Memory B cell (primary cell): Measurements from ENCODE around the gene MRPL42.
"Not testable (repeated sequence)": the region's sequence is repeated elsewhere in the genome, so short reads cannot be mapped to it uniquely, and the experiment has no call there.

Experiments used
- ATAC-seq: fragments of 150-1000 bp; cut with Tn5 transposase; 2 replicates; pipeline ENCODE4 v1.10.0; 2021; ENCODE audit warnings: low read depth, mild to moderate bottlenecking, moderate library complexity
- DNase-seq, 2 donors: peaks; one replicate each; pipeline ENCODE4 v3.0.0; 2022; ENCODE audit warnings: low spot score in 2 of 2
- H3K27ac Mint-ChIP-seq: one replicate; pipeline ENCODE4 v1.8.0; 2022; ENCODE audit warnings: mild to moderate bottlenecking, moderate library complexity, mixed read lengths
- H3K27me3 Mint-ChIP-seq: one replicate; pipeline ENCODE4 v1.8.0; 2022; ENCODE audit warnings: mixed read lengths
- H3K36me3 Mint-ChIP-seq: one replicate; pipeline ENCODE4 v1.8.0; 2022; ENCODE audit warnings: mild to moderate bottlenecking, mixed read lengths
- H3K4me1 Mint-ChIP-seq: one replicate; pipeline ENCODE4 v1.8.0; 2022; ENCODE audit warnings: mixed read lengths
- H3K4me3 Mint-ChIP-seq: one replicate; pipeline ENCODE4 v1.8.0; 2022; ENCODE audit warnings: mild to moderate bottlenecking, moderate library complexity, mixed read lengths
- H3K9me3 Mint-ChIP-seq: one replicate; pipeline ENCODE4 v1.8.0; 2022; ENCODE audit warnings: mixed read lengths

Gene MRPL42

GRCh38 chr12:93498813-93499212 is 31.5 kb downstream of the MRPL42 start:
- not testable (repeated sequence) for H3K27me3 Mint-ChIP-seq, DNase-seq, ATAC-seq, H3K27ac Mint-ChIP-seq, H3K4me3 Mint-ChIP-seq, H3K9me3 Mint-ChIP-seq, H3K4me1 Mint-ChIP-seq
- peaks cover 14% of the 10 kb centered on the region for H3K36me3 Mint-ChIP-seq

- no peak overlapping the region for H3K27ac Mint-ChIP-seq
- H3K36me3 Mint-ChIP-seq = peaks cover 10% of the 10 kb centered on the region
- no peak for DNase-seq
- no peak overlapping the region for H3K4me3 Mint-ChIP-seq
- no peaks in the 10 kb centered on the region for H3K4me1 Mint-ChIP-seq
- no peaks in the 10 kb centered on the region for H3K27me3 Mint-ChIP-seq
- H3K9me3 Mint-ChIP-seq = no peaks in the 10 kb centered on the region
- ATAC-seq = no peak
Observed at GRCh38 chr12:93500201-93500600, 32.9 kb downstream of the MRPL42 start.

DNA sequence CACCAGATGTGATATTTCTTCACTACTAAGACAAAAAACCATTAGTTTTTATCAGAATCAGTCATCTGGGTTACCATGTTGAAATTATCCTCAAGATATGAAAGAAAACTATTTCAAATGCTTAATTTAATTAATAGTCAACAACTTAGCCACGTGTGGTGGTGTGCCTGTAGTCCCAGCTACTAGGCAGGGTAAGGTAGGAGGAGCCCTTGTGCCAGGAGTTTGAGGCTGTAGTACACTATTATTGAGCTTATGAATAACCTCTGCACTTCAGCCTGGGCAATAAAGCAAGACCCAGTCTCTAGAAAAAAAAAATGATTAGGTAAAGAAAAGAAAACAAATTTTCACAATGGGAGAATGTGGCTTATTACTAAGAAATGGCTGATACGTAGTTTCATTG is 33.4 kb downstream of the MRPL42 start:
- Mint-ChIP-seq H3K9me3 (no peaks in the 10 kb centered on the region), H3K27me3 (no peaks in the 10 kb centered on the region), H3K27ac (no peak overlapping the region), H3K4me3 (no peak overlapping the region), H3K4me1 (no peaks in the 10 kb centered on the region), H3K36me3 (peaks cover 13% of the 10 kb centered on the region)
- DNase-seq = no peak
- no peak for ATAC-seq

DNA sequence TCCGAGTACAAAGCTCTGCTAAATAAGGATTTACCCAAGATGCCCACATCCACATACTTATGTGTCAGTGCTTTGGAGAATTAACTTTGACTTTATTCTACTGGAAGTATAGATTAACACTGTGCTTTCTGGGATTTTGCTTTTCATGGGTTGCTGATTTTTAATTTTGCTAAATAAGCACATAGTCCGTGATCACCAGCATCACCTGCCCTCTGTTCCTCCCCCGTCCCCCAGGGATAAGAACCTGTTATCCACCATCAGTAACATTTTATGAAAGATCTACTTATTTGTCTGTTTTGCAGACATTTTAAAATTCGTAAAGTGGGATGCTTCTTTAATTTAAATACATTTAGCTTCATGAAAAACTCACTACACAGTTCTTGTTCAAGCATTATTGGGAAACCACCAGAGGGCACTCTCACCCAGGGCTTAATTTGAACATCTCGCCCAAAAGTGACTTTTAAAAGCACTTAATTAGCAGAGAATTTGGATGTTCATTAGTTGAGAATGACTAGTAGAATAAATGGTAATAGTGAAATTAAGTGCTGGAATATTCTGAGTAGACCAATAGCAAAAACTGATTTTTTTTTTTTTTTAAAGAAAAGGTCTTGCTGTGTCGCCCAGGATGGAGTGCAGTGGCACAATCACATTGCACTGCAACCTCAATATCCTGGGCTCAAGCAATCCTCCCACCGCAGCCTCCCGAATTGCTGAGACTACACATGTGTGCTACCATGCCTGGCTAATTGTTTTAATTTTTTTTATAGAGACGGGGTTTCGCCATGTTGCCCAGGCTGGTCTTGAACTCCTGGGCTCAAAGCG is 35.7 kb downstream of the MRPL42 start:
- peaks cover 7% of the 10 kb centered on the region for H3K36me3 Mint-ChIP-seq
- H3K4me1 Mint-ChIP-seq = peaks cover 3% of the 10 kb centered on the region
- DNase-seq (peak; percentile 57 to 63), ATAC-seq (no peak)
- H3K4me3 Mint-ChIP-seq = no peak overlapping the region
- H3K27me3 Mint-ChIP-seq = no peaks in the 10 kb centered on the region
- no peak overlapping the region for H3K27ac Mint-ChIP-seq
- no peaks in the 10 kb centered on the region for H3K9me3 Mint-ChIP-seq

GRCh38 chr12:93507165-93507564 is 39.9 kb downstream of the MRPL42 start:
- Mint-ChIP-seq H3K9me3 (no peaks in the 10 kb centered on the region), H3K27ac (no peak overlapping the region), H3K36me3 (peaks cover 11% of the 10 kb centered on the region), H3K4me1 (peaks cover 3% of the 10 kb centered on the region), H3K27me3 (no peaks in the 10 kb centered on the region), H3K4me3 (no peak overlapping the region)
- ATAC-seq (no peak), DNase-seq (no peak)

- Mint-ChIP-seq H3K36me3 (peaks cover 11% of the 10 kb centered on the region), H3K4me3 (no peak overlapping the region), H3K4me1 (peaks cover 3% of the 10 kb centered on the region), H3K27me3 (no peaks in the 10 kb centered on the region), H3K9me3 (no peaks in the 10 kb centered on the region), H3K27ac (no peak overlapping the region)
- no peak for DNase-seq
- no peak for ATAC-seq
Observed at GRCh38 chr12:93509506-93509905, 42.2 kb downstream of the MRPL42 start.

DNA sequence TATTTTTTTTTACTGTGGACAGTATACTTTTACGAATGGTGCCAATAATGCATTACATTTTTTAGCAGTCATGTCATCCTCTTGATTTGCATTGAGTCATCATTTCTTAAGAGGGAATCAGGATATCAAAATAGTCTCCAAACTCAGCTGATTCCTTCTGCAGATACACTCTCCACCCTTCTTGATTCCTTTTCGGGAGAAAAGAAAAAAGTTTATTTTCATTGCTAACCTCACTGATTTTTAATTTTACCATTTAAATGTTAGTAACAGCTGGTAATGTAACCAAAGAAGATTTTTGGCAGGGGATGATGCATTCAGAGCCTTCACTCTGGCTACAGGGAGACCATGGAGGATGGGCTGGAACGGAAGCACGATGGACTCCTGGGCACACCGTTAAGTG is 47.5 kb downstream of the MRPL42 start:
- Mint-ChIP-seq H3K27me3 (no peaks in the 10 kb centered on the region), H3K4me1 (no peaks in the 10 kb centered on the region), H3K36me3 (peaks cover 3% of the 10 kb centered on the region), H3K4me3 (no peak overlapping the region), H3K27ac (no peak overlapping the region), H3K9me3 (no peaks in the 10 kb centered on the region)
- DNase-seq (no peak), ATAC-seq (no peak)

- ATAC-seq = no peak
- no peaks in the 10 kb centered on the region for H3K9me3 Mint-ChIP-seq
Observed at GRCh38 chr12:93518725-93519124, 51.4 kb downstream of the MRPL42 start.

DNA sequence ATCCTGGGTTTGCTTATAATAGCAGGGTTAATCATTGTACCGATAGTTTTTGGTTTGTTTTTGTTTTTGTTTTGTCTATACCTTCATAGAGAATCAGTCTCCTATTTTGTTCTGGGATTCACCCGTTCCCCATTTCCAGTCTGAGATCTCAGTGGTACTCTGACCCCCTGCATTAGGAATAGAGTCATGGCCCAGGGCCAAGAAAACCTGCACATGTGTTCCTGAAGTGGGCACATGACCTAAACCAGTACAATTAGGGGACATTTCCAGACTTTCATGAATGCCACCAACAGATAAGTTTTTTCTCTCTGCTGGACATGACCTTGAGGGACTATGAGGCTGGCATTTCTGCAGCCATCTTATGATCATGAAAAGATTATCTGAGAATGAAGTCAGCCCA is 52.5 kb downstream of the MRPL42 start:
- no peaks in the 10 kb centered on the region for H3K4me1 Mint-ChIP-seq
- ATAC-seq (no peak), DNase-seq (no peak)
- H3K4me3 Mint-ChIP-seq = no peak overlapping the region
- H3K27me3 Mint-ChIP-seq = peaks cover 4% of the 10 kb centered on the region
- H3K9me3 Mint-ChIP-seq = no peaks in the 10 kb centered on the region
- H3K27ac Mint-ChIP-seq = no peak overlapping the region
- H3K36me3 Mint-ChIP-seq = no peaks in the 10 kb centered on the region

More at GRCh38 chr12:93518725-93519124, 51.4 kb downstream of the MRPL42 start:
- Mint-ChIP-seq H3K4me3 (no peak overlapping the region), H3K36me3 (no peaks in the 10 kb centered on the region), H3K4me1 (no peaks in the 10 kb centered on the region), H3K27me3 (no peaks in the 10 kb centered on the region), H3K27ac (no peak overlapping the region)
- DNase-seq = no peak

DNA sequence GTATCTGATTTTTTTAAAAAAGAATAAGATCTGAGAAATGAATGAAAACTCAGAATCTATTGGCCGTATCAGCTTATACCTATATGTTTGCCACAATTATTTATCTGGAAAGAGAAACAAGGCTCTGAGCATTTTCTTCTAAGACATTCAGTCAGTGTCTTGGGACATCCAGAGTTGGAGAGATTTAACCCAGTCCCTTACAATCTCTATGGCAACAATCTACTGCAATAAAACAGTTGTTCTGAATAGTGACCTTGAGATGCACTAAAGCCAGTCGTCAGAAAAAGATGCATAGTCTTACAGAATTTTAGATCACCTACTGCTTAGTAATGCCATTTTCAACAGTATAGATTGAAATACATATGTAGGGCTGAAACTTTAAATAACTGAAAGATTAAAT is 53.1 kb downstream of the MRPL42 start:
- no peaks in the 10 kb centered on the region for H3K4me1 Mint-ChIP-seq
- DNase-seq (no peak), ATAC-seq (no peak)
- H3K36me3 Mint-ChIP-seq = no peaks in the 10 kb centered on the region
- no peak overlapping the region for H3K4me3 Mint-ChIP-seq
- H3K27ac Mint-ChIP-seq = no peak overlapping the region
- H3K27me3 Mint-ChIP-seq = peaks cover 4% of the 10 kb centered on the region
- no peaks in the 10 kb centered on the region for H3K9me3 Mint-ChIP-seq

GRCh38 chr12:93521225-93522080 is 54.1 kb downstream of the MRPL42 start:
- DNase-seq = no peak

DNA sequence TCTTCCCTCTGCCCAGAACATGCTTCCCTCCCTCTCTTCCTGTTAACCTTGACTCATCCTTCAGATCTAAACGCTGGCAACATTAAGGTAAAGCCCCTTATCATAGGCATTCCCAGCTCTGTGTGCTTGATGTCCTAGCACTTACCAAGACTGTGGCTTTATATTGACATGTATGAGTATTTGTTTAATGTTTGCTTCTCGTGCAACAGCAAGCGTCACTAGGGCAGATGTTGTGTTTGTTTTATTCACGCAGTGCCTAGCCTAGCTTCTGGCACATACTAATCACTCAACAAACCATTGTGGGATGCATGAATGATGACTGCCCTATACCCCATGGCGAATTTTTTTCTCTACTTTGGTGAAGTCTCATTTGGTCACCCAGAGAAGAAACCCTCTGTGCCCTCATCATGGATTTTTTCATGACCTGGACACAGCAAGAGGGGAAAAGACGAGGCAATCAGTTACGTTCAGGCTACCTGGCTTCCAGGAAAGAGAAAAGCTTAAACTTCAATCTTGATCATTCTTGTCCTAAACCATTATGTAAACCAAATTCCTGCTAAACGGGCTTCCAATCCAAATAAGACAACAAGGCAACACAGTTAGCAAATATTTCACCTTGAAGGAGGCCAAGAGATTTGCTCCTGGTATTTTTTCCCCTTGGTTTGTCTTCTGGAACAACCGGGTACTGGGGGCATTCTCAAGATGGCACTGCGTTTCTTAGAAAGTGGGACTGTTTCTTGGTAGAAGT is 57.2 kb downstream of the MRPL42 start:
- ATAC-seq = no peak
- no peaks in the 10 kb centered on the region for H3K9me3 Mint-ChIP-seq

More at GRCh38 chr12:93521225-93522080, 54.1 kb downstream of the MRPL42 start:
- Mint-ChIP-seq H3K27me3 (peaks cover 4% of the 10 kb centered on the region), H3K9me3 (no peaks in the 10 kb centered on the region), H3K36me3 (no peaks in the 10 kb centered on the region), H3K4me3 (no peak overlapping the region), H3K4me1 (no peaks in the 10 kb centered on the region), H3K27ac (no peak overlapping the region)
- no peak for ATAC-seq

DNA sequence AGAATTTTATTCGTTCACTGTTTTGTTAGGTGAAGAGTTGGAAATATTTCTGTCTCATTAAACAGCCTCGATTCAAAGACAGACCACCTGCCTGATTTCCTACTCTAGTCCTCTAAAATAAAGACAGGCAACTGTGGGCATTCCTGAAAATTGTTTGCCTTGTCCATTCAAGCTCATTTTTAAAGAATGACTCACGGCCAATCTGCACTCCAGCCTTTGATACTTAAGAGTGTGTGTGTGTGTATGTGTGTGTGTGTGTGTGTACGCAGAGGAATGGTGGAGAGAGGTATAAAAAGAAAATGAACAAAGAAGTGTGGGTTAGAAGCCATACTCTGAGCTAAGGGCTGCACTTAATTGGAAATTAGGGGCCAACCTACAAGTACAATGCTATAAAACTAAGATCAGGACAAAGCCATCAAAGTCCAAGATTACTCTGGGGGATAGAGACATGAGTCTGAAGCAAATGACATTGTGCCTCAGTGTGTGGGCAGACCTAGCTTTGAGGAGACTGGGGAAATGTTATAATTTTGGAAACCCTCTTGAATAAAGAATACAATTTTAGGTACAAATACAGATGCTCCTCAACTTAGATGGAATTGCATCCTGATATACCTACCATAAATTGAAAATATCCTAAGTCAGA is 59.6 kb downstream of the MRPL42 start:
- H3K4me1 Mint-ChIP-seq = peaks cover 2% of the 10 kb centered on the region
- H3K27ac Mint-ChIP-seq = no peak overlapping the region
- H3K36me3 Mint-ChIP-seq = peaks cover 2% of the 10 kb centered on the region
- DNase-seq = no peak
- H3K4me3 Mint-ChIP-seq = no peak overlapping the region
- ATAC-seq = no peak
- H3K27me3 Mint-ChIP-seq = peaks cover 8% of the 10 kb centered on the region
- no peaks in the 10 kb centered on the region for H3K9me3 Mint-ChIP-seq

More for the DNA sequence above, 57.2 kb downstream of the MRPL42 start:
- Mint-ChIP-seq H3K27ac (no peak overlapping the region), H3K4me1 (no peaks in the 10 kb centered on the region), H3K27me3 (peaks cover 8% of the 10 kb centered on the region), H3K36me3 (peaks cover under 1% of the 10 kb centered on the region), H3K4me3 (no peak overlapping the region)
- DNase-seq = no peak
